Endothelial cell of umbilical vein (primary cell): ENCODE results near the gene CADPS. TPM values are rescaled to one million over a fixed set of nuclear protein-coding genes. Genes with fewer than 3 reads are reported as not detected.

Experiments
- BruUV-seq: library from RNA; stranded (reverse); fragments of 400-500 nt; replicated peaks from 2 replicates; lab custom pipeline; 2021; lab: Mats Ljungman, UMichigan
- CTCF ChIA-PET: fragments of 300-600, 350-600 bp; sonication (Branson Sonifier 250); formaldehyde crosslinking; loops from one replicate; lab custom pipeline; 2021; ENCODE audit warnings: antibody characterized with exemption, inconsistent platforms; lab: Charles Lee
- POLR2A ChIA-PET: fragments of 300-600, 350-600 bp; sonication (Branson Sonifier 250); formaldehyde crosslinking; loops from one replicate; lab custom pipeline; 2021; ENCODE audit warnings: antibody characterized with exemption, inconsistent platforms; lab: Charles Lee
- DNase-seq: peaks from one replicate; pipeline ENCODE4 v3.0.0-alpha.2; 2011; ENCODE audit warnings: low read depth, low spot score
- FAIRE-seq: peaks from 2 replicates; lab custom pipeline; 2011; peaks lifted over from hg19 to GRCh38; lab: Jason Lieb, UNC
- H2AFZ ChIP-seq: 2 replicates; pipeline ENCODE4 v1.6.0; 2012; ENCODE audit warnings: low read depth, low read length, control low read depth, inconsistent platforms
- H3K27ac ChIP-seq: 2 replicates; pipeline ENCODE4 v1.5.1; 2011; ENCODE audit warnings: low read depth, mild to moderate bottlenecking, control low read depth, low read length, moderate library complexity; ENCODE audit not compliant: insufficient read depth
- H3K27me3 ChIP-seq, 2 experiments: 2 replicates each; pipeline versions ENCODE4 v1.6.0 to v1.6.1; 2011; ENCODE audit warnings: low read length in 2 of 2, mixed read lengths in 1 of 2; ENCODE audit not compliant: control insufficient read depth in 2 of 2, insufficient read depth in 2 of 2
- H3K36me3 ChIP-seq, 2 experiments: 2 replicates in 1 of 2; 3 replicates in 1 of 2; pipeline ENCODE4 v1.5.1; 2011; ENCODE audit warnings: low read length in 2 of 2, mild to moderate bottlenecking in 1 of 2, moderate library complexity in 1 of 2; ENCODE audit not compliant: control insufficient read depth in 2 of 2, insufficient read depth in 2 of 2; ENCODE audit errors: extremely low read depth in 1 of 2
- H3K4me1 ChIP-seq: 3 replicates; pipeline ENCODE4 v1.5.1; 2011; ENCODE audit warnings: mild to moderate bottlenecking, low read length; ENCODE audit not compliant: control insufficient read depth, insufficient read depth; ENCODE audit errors: extremely low read depth
- H3K4me2 ChIP-seq: 2 replicates; pipeline ENCODE4 v1.6.1; 2011; ENCODE audit warnings: low read length, control low read depth, mixed read lengths; ENCODE audit not compliant: insufficient read depth
- H3K4me3 ChIP-seq, 3 experiments: fragments of 200-600 bp in 1 of 3; sonication (generic), shearing (Covaris generic) in 1 of 3; replicated peaks in 1 of 3; 2 replicates each; pipeline ENCODE4 v1.5.1; 2011 to 2016; ENCODE audit warnings: control low read depth in 3 of 3, low read length in 3 of 3, mild to moderate bottlenecking in 2 of 3, inconsistent platforms in 1 of 3, low read depth in 1 of 3, moderate library complexity in 1 of 3; ENCODE audit not compliant: insufficient read depth in 1 of 3
- H3K79me2 ChIP-seq: 2 replicates; pipeline ENCODE4 v1.6.0; 2012; ENCODE audit warnings: low read length, inconsistent platforms; ENCODE audit not compliant: control insufficient read depth, insufficient read depth
- H3K9ac ChIP-seq: replicated peaks from 2 replicates; pipeline ENCODE3; 2011; ENCODE audit warnings: low read length, control low read depth; ENCODE audit not compliant: insufficient read depth; ENCODE audit errors: extremely low read depth
- H3K9me1 ChIP-seq: replicated peaks from 3 replicates; pipeline ENCODE4 v1.6.0; 2011; ENCODE audit warnings: mild to moderate bottlenecking, low read length; ENCODE audit not compliant: control insufficient read depth, insufficient read depth; ENCODE audit errors: extremely low read depth
- H3K9me3 ChIP-seq: replicated peaks from 2 replicates; pipeline ENCODE4 v1.5.1; 2012; ENCODE audit warnings: low read length, inconsistent platforms; ENCODE audit not compliant: control insufficient read depth, insufficient read depth
- H4K20me1 ChIP-seq: replicated peaks from 2 replicates; pipeline ENCODE3; 2011; ENCODE audit warnings: mild to moderate bottlenecking, low read length; ENCODE audit not compliant: control insufficient read depth, insufficient read depth; ENCODE audit errors: extremely low read depth
- EZH2 ChIP-seq: IDR thresholded peaks from 2 replicates; pipeline ENCODE4 v1.6.1; 2012; ENCODE audit warnings: borderline replicate concordance, low read depth, mild to moderate bottlenecking, moderate library complexity, low read length, inconsistent platforms; ENCODE audit not compliant: severe bottlenecking
- FOS ChIP-seq: IDR thresholded peaks from 2 replicates; pipeline ENCODE4 v1.6.1; 2011; ENCODE audit warnings: mild to moderate bottlenecking, low read length, moderate library complexity, borderline replicate concordance; ENCODE audit not compliant: insufficient read depth
- GATA2 ChIP-seq: IDR thresholded peaks from 2 replicates; pipeline ENCODE4 v1.7.0; 2011; ENCODE audit warnings: low read depth, mild to moderate bottlenecking, moderate library complexity, mixed read lengths, low read length; ENCODE audit not compliant: insufficient read length, insufficient read depth
- JUN ChIP-seq: IDR thresholded peaks from 2 replicates; pipeline ENCODE4 v1.6.1; 2011; ENCODE audit warnings: borderline replicate concordance, low read depth; ENCODE audit not compliant: insufficient read length, insufficient read depth
- MYC ChIP-seq: IDR thresholded peaks from one replicate; pipeline ENCODE4 v1.6.1; 2011; ENCODE audit warnings: mild to moderate bottlenecking, low read depth, low read length
- POLR2A ChIP-seq: IDR thresholded peaks from 2 replicates; pipeline ENCODE4 v1.6.1; 2012; ENCODE audit warnings: low read depth, mild to moderate bottlenecking, control low read depth, low read length
- POLR2AphosphoS5 ChIP-seq: IDR thresholded peaks from 2 replicates; pipeline ENCODE4 v1.6.1; 2012; ENCODE audit warnings: low read depth, mild to moderate bottlenecking, control low read depth, low read length, moderate library complexity; ENCODE audit not compliant: insufficient read depth
- dilution Hi-C: fragments of 300-500 bp; cut with MboI; formaldehyde crosslinking; loops from one replicate; pipeline ENCODE4 v1.15.0; 2019; ENCODE audit warnings: low sequenced_read_pairs; ENCODE audit not compliant: extremely low pct_ligation_motif_present
- intact Hi-C: fragments of 100-400 bp; cut with micrococcal nuclease; formaldehyde crosslinking; loops from one replicate; pipeline ENCODE4 v1.10.0; 2022
- polyA plus RNA-seq, 4 experiments: library from polyadenylated mRNA; depleted of rRNA in 3 of 4; stranded (reverse) in 3 of 4; unstranded in 1 of 4; fragments of >200 nt; gene quantifications; 2 replicates each; pipeline versions ENCODE4 v1.2.1 to v1.2.3, GENCODE V29; 2011 to 2012; ENCODE audit warnings: missing spikeins in 1 of 4
- total RNA-seq: library from RNA; stranded (reverse); gene quantifications from 2 replicates; pipeline ENCODE4 v1.2.3, GENCODE V29; 2021
- TF ChIP-seq, protein P1 (sequence below), 2 donors: IDR thresholded peaks; 1 replicate in 1 of 2; 2 replicates in 1 of 2; pipeline ENCODE4 v1.5.1; 2011; ENCODE audit warnings: low read length in 2 of 2, mild to moderate bottlenecking in 2 of 2, moderate library complexity in 2 of 2, control low read depth in 1 of 2, inconsistent platforms in 1 of 2, low read depth in 1 of 2; ENCODE audit not compliant: insufficient read depth in 1 of 2; ENCODE audit errors: extremely low read depth in 1 of 2
- TF ChIP-seq, protein P2 (sequence below): IDR thresholded peaks from 2 replicates; pipeline ENCODE4 v1.6.1; 2011; ENCODE audit not compliant: insufficient read depth, insufficient read length

CADPS gene
- total and polyA plus RNA-seq, 2 donors (not counting 3 experiments of a cell fraction or from before 2014, with no cell fraction given): not detected

DNA sequence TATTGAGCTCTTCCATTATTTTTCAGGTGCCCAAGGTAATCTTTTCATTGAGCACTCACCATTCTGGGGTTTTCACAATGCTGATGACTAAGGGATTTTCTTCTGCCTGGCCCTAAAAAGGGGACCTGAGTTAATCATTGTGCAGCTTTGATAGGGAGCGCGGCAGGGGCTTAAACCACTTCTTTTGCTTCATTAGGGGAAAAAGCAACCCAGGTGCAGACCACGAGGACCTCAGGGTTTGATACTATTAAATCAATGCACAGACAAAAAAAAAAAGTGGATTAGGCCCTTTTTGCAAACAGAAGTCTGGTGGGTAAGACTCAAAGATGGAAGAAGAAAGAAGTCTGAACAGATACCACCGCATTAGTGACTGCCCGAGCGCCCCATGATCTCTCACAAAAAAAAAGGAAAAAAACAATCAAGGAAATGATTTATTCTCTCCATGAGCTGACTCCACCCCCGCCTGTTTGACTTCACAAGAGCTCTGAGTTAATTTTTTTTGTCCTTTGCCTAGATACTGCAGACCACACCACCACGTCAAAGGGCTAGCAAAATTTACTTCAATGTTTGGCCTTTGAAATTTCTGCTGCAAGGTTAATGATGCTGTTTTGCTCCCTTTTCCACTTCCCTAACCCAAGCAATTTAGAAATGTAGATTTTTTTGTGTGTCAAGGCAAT lies 423.9 kb downstream of the CADPS start:
- FAIRE-seq: no peak
- Histone ChIP-seq H3K9me1 (no peaks in the 10 kb centered on the region), H3K27me3 (peaks cover 1 to 3% of the 10 kb centered on the region in 2 experiments), H3K4me3 (no peak overlapping the region), H3K4me2 (no peak overlapping the region), H3K4me1 (no peaks in the 10 kb centered on the region), H3K9ac (no peak overlapping the region), H2AFZ (no peak overlapping the region), H4K20me1 (no peaks in the 10 kb centered on the region), H3K9me3 (no peaks in the 10 kb centered on the region), H3K79me2 (no peaks in the 10 kb centered on the region), H3K36me3 (no peaks in the 10 kb centered on the region), H3K27ac (no peak overlapping the region)
- ChIA-PET POLR2A (no interaction called here), CTCF (interaction anchor here (1.1 to 1.2 kb wide), 2 partner anchors 10 to 17 kb away, joined by 3 read pairs; no protein-coding TSS in a partner anchor)
- TF ChIP-seq, protein P1, sequence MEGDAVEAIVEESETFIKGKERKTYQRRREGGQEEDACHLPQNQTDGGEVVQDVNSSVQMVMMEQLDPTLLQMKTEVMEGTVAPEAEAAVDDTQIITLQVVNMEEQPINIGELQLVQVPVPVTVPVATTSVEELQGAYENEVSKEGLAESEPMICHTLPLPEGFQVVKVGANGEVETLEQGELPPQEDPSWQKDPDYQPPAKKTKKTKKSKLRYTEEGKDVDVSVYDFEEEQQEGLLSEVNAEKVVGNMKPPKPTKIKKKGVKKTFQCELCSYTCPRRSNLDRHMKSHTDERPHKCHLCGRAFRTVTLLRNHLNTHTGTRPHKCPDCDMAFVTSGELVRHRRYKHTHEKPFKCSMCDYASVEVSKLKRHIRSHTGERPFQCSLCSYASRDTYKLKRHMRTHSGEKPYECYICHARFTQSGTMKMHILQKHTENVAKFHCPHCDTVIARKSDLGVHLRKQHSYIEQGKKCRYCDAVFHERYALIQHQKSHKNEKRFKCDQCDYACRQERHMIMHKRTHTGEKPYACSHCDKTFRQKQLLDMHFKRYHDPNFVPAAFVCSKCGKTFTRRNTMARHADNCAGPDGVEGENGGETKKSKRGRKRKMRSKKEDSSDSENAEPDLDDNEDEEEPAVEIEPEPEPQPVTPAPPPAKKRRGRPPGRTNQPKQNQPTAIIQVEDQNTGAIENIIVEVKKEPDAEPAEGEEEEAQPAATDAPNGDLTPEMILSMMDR (IDR thresholded peaks at IDR 0.05; ENCODE audit: extremely low read depth in 1 of 2, insufficient read depth in 1 of 2, low read depth in 1 of 2, low read length in 2 of 2): no peak
- TF ChIP-seq, protein P2, sequence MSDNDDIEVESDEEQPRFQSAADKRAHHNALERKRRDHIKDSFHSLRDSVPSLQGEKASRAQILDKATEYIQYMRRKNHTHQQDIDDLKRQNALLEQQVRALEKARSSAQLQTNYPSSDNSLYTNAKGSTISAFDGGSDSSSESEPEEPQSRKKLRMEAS: no peak
- TF ChIP-seq JUN: no peak
- no peak for TF ChIP-seq MYC
- TF ChIP-seq GATA2: no peak
- no peak for TF ChIP-seq POLR2AphosphoS5
- TF ChIP-seq FOS: no peak
- no peak for TF ChIP-seq POLR2A
- no peak for TF ChIP-seq EZH2
- no TSS peak for BruUV-seq
- dilution Hi-C loops: no loop called here
- DNase-seq: no peak
- intact Hi-C loops: no loop called here
